ENCODE data around the gene TFEC. TPM values are rescaled to one million over a fixed set of nuclear protein-coding genes. Genes with fewer than 3 reads are reported as not detected.
"Not testable (repeated sequence)": the region's sequence is repeated elsewhere in the genome, so short reads cannot be mapped to it uniquely, and the experiment has no call there.

Gene TFEC
- total RNA-seq, 1 experiment from 2014 or later = under 0.01 TPM

GRCh38 chr7:115988401-115988800 is 42.2 kb downstream of the TFEC start:
- no peak for DNase-seq (ENCODE audit: low read depth)

GRCh38 chr7:115987486-115987885 is 43.1 kb downstream of the TFEC start:
- DNase-seq (ENCODE audit: low read depth) = no peak

GRCh38 chr7:115984105-115984504 is 46.5 kb downstream of the TFEC start:
- DNase-seq (ENCODE audit: low read depth) = no peak

DNA sequence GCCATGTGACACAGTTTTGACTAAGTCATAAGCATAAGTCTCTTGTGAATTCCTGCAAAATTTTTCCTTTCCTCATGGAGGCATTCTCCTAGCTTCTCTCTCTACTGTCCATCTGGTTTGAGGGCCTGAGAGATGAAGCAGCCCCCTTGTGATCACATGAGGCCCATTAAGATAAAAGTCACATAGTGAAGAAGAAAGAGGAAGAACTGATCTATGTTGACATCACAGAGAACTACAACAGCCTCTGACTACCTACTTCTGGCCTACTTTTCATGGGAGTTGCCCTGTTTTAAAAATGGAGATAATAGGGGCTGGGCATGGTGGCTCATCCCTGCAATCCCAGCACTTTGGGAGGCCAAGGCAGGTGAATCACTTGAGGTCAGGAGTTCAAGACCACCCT is 50.4 kb downstream of the TFEC start:
- DNase-seq (ENCODE audit: low read depth) = no peak

GRCh38 chr7:115976651-115977050 is 53.9 kb downstream of the TFEC start:
- no peak for DNase-seq (ENCODE audit: low read depth)

GRCh38 chr7:115975766-115976165 is 54.8 kb downstream of the TFEC start:
- no peak for DNase-seq (ENCODE audit: low read depth)

GRCh38 chr7:115973406-115973805 is 57.2 kb downstream of the TFEC start:
- DNase-seq (ENCODE audit: low read depth) = no peak

DNA sequence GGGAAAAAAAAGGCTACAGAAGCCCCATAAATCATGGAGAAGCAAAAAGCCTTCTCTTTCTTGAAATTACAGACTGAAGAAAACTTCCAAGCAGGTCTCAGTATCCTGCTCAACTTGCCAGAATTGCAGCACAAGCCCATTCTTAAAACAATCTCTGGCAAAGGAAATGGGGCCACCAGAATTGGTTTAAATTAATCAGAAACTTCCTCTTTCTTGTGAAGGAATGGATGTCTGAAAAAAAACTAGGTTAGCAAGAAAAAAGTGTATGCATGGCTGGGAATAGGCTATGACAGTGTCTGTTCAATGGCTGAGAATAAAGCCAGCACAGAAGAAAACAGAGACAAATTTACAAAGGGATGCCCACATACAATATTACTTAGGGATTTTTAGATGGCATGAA is 59.1 kb downstream of the TFEC start:
- no peak for DNase-seq (ENCODE audit: low read depth)

- no peak for DNase-seq (ENCODE audit: low read depth)
Measured at GRCh38 chr7:115968596-115968995, 62.0 kb downstream of the TFEC start.

DNA sequence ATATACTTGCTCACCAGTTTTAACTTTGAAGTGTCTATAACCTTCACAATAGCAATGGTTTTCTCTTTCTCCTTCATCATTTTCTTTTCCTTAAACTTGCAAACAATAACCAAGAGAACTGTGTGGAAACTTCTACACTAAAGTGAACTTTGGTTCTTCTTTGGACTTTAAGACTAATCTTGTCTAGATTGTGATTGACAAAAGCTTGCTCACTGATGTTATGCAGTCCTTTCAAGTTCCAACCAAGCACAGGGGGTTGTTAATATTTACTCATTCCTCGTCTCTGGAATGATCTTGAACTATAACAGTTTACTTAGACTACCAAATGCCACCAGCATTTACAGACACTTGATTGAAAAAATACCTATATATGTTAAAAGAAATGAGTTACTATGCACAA is 62.4 kb downstream of the TFEC start:
- no peak for DNase-seq (ENCODE audit: low read depth)

GRCh38 chr7:115965796-115966475 is 64.6 kb downstream of the TFEC start:
- no peak for DNase-seq (ENCODE audit: low read depth)

- no peak for DNase-seq (ENCODE audit: low read depth)
Measured at GRCh38 chr7:115965236-115965635, 65.3 kb downstream of the TFEC start.

- DNase-seq (ENCODE audit: low read depth) = no peak
Measured at GRCh38 chr7:115964799-115965198, 65.8 kb downstream of the TFEC start.

GRCh38 chr7:115962340-115962739 is 68.2 kb downstream of the TFEC start:
- no peak for DNase-seq (ENCODE audit: low read depth)

GRCh38 chr7:115953592-115954255 is 76.8 kb downstream of the TFEC start:
- DNase-seq (ENCODE audit: low read depth) = no peak

DNA sequence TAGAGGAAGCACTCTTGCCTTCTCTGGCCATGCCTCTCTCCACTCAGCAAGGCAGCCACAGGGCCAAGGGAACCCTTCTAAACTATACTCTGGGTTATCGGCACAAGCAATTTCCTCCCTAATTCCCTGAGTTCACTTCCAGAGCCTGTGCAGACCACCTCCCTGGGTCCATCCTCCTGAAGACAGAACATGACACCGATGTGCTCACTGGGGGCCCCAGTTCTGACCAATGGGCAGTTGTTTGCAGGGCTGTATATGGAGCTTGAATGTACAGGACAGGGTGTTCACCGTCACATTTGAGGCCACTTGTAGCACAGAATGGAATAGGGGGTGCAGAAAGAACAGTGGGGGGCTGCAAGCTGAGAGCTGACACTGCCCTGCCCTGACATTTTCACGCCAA is 77.7 kb downstream of the TFEC start:
- no peak for DNase-seq (ENCODE audit: low read depth)

DNA sequence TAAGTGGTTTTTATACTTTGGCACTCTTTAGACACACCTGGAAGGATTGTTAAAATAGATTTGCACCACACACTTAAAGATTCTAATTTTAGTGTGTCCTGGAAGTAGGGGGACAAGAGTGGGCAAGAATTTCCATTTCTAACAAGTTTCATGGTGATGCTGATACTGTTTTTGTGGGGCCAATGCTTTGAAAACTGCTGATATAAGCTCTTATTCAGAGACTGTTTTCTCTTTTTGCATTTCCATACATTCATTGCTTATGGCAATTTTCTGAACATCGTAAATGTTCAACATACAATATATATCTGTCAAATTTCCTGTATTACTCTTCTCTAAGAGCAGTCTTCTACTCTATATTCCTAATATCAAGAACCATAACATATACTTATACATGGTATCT is 79.0 kb downstream of the TFEC start:
- DNase-seq (ENCODE audit: low read depth) = no peak

GRCh38 chr7:115941703-115942268 is 88.8 kb downstream of the TFEC start:
- peak; percentile 19 for DNase-seq (ENCODE audit: low read depth)

GRCh38 chr7:115940460-115941060 is 90.0 kb downstream of the TFEC start:
- DNase-seq (ENCODE audit: low read depth) = no peak

DNA sequence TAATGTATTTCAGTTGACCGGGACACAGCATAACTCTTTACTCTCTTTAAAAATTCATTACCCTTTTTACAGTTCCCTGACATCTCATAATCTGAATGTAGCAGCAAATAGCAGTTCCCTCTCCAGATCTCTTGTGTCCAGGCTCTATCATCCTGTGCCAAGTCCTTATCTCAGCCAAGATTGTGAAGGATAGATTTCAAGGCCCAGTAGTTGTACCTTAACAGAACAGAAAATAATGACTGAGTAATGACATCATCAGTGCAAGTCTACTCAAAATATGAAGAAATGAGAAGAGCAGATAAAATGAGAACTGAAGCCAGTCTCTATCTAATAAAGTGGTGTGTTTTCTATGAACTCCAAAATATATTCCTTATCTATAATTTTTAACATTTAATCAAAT is 92.6 kb downstream of the TFEC start:
- DNase-seq (ENCODE audit: low read depth) = no peak

GRCh38 chr7:115933471-115933870 is 97.1 kb downstream of the TFEC start:
- peak; percentile 17 for DNase-seq (ENCODE audit: low read depth)

- no peak for DNase-seq (ENCODE audit: low read depth)
Measured at GRCh38 chr7:115932880-115933279, 97.7 kb downstream of the TFEC start.

DNA sequence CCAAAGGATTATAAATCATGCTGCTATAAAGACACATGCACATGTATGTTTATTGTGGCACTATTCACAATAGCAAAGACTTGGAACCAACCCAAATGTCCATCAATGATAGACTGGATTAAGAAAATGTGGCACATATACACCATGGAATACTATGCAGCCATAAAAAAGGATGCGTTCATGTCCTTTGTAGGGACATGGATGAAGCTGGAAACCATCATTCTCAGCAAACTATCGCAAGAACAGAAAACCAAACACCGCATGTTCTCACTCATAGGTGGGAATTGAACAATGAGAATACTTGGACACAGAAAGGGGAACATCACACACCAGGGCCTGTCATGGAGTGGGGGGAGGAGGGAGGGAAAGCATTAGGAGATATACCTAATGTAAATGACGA is 100.4 kb downstream of the TFEC start:
- DNase-seq (ENCODE audit: low read depth) = not testable (repeated sequence)

Measured in RPMI7951 (cell line).